Measurements from ENCODE around the gene SLC1A2. TPM values are rescaled to one million over a fixed set of nuclear protein-coding genes. Genes with fewer than 3 reads are reported as not detected.

Gene SLC1A2
- total RNA-seq, 1 donor from 2014 or later: 54.3 TPM

GRCh38 chr11:35372565-35373283 is 46.6 kb downstream of the SLC1A2 start:
- Mint-ChIP-seq H3K27me3 (ENCODE audit: unreplicated experiment) (peaks cover 6% of the 10 kb centered on the region), H3K9me3 (ENCODE audit: unreplicated experiment) (peaks cover 4% of the 10 kb centered on the region), H3K4me3 (ENCODE audit: unreplicated experiment) (no peak overlapping the region), H3K36me3 (ENCODE audit: unreplicated experiment) (no peaks in the 10 kb centered on the region), H3K27ac (ENCODE audit: unreplicated experiment) (no peak overlapping the region), H3K4me1 (ENCODE audit: low read depth, unreplicated experiment) (peaks cover 12% of the 10 kb centered on the region)
- DNase-seq: no peak
- TF ChIP-seq CTCF (IDR thresholded peaks at IDR 0.05; ENCODE audit: partially characterized antibody, unreplicated experiment): no peak

- Mint-ChIP-seq H3K4me3 (ENCODE audit: unreplicated experiment) (no peak overlapping the region), H3K36me3 (ENCODE audit: unreplicated experiment) (peaks cover 4% of the 10 kb centered on the region), H3K4me1 (ENCODE audit: low read depth, unreplicated experiment) (peaks cover 4% of the 10 kb centered on the region), H3K27ac (ENCODE audit: unreplicated experiment) (no peak overlapping the region), H3K27me3 (ENCODE audit: unreplicated experiment) (no peaks in the 10 kb centered on the region), H3K9me3 (ENCODE audit: unreplicated experiment) (peaks cover 6% of the 10 kb centered on the region)
- DNase-seq: no peak
- no peak for TF ChIP-seq CTCF (IDR thresholded peaks at IDR 0.05; ENCODE audit: partially characterized antibody, unreplicated experiment)
Measured at GRCh38 chr11:35367491-35367890, 51.9 kb downstream of the SLC1A2 start.

- no peak for TF ChIP-seq CTCF (IDR thresholded peaks at IDR 0.05; ENCODE audit: partially characterized antibody, unreplicated experiment)
- no peak overlapping the region for H3K4me3 Mint-ChIP-seq (ENCODE audit: unreplicated experiment)
- no peaks in the 10 kb centered on the region for H3K27me3 Mint-ChIP-seq (ENCODE audit: unreplicated experiment)
- H3K4me1 Mint-ChIP-seq (ENCODE audit: low read depth, unreplicated experiment): peaks cover 4% of the 10 kb centered on the region
- peaks cover 4% of the 10 kb centered on the region for H3K36me3 Mint-ChIP-seq (ENCODE audit: unreplicated experiment)
- peaks cover 6% of the 10 kb centered on the region for H3K9me3 Mint-ChIP-seq (ENCODE audit: unreplicated experiment)
- no peak overlapping the region for H3K27ac Mint-ChIP-seq (ENCODE audit: unreplicated experiment)
- DNase-seq: no peak
Measured at GRCh38 chr11:35366798-35367197, 52.6 kb downstream of the SLC1A2 start.

GRCh38 chr11:35365961-35366360 is 53.4 kb downstream of the SLC1A2 start:
- TF ChIP-seq CTCF (IDR thresholded peaks at IDR 0.05; ENCODE audit: partially characterized antibody, unreplicated experiment): no peak
- no peak overlapping the region for H3K4me3 Mint-ChIP-seq (ENCODE audit: unreplicated experiment)

GRCh38 chr11:35365395-35365794 is 54.0 kb downstream of the SLC1A2 start:
- Mint-ChIP-seq H3K27me3 (ENCODE audit: unreplicated experiment) (no peaks in the 10 kb centered on the region), H3K36me3 (ENCODE audit: unreplicated experiment) (peaks cover 4% of the 10 kb centered on the region), H3K4me3 (ENCODE audit: unreplicated experiment) (no peak overlapping the region), H3K9me3 (ENCODE audit: unreplicated experiment) (peaks cover 6% of the 10 kb centered on the region), H3K27ac (ENCODE audit: unreplicated experiment) (no peak overlapping the region), H3K4me1 (ENCODE audit: low read depth, unreplicated experiment) (peaks cover 4% of the 10 kb centered on the region)
- no peak for TF ChIP-seq CTCF (IDR thresholded peaks at IDR 0.05; ENCODE audit: partially characterized antibody, unreplicated experiment)
- DNase-seq: no peak

More at GRCh38 chr11:35365961-35366360, 53.4 kb downstream of the SLC1A2 start:
- no peaks in the 10 kb centered on the region for H3K27me3 Mint-ChIP-seq (ENCODE audit: unreplicated experiment)
- peaks cover 4% of the 10 kb centered on the region for H3K4me1 Mint-ChIP-seq (ENCODE audit: low read depth, unreplicated experiment)
- no peak overlapping the region for H3K27ac Mint-ChIP-seq (ENCODE audit: unreplicated experiment)
- peaks cover 4% of the 10 kb centered on the region for H3K36me3 Mint-ChIP-seq (ENCODE audit: unreplicated experiment)
- H3K9me3 Mint-ChIP-seq (ENCODE audit: unreplicated experiment): peaks cover 6% of the 10 kb centered on the region
- no peak for DNase-seq
